Liver (tissue), 9 donors: Measurements from ENCODE around the gene CFAP251. TPM values are rescaled to one million over a fixed set of nuclear protein-coding genes. Genes with fewer than 3 reads are reported as not detected.

ENCODE experiments used
- DNase-seq: peaks from one replicate; pipeline ENCODE4 v3.0.0-alpha.2; 2017; ENCODE audit warnings: low spot score
- H3K27ac ChIP-seq, 2 donors: one replicate each; pipeline ENCODE4 v1.7.0; 2013; ENCODE audit warnings: inconsistent platforms in 2 of 2, low read length in 2 of 2, control low read depth in 1 of 2, low read depth in 1 of 2, mild to moderate bottlenecking in 1 of 2
- H3K27me3 ChIP-seq, 4 donors: one replicate each; pipeline versions ENCODE4 v1.6.1 to v1.7.0; 2013; ENCODE audit warnings: low read length in 3 of 4, inconsistent platforms in 1 of 4, mild to moderate bottlenecking in 1 of 4, moderate library complexity in 1 of 4; ENCODE audit not compliant: control insufficient read depth in 4 of 4, insufficient read depth in 4 of 4
- H3K36me3 ChIP-seq, 4 donors: one replicate each; pipeline versions ENCODE4 v1.6.1 to v1.7.0; 2013; ENCODE audit warnings: low read length in 3 of 4, mild to moderate bottlenecking in 3 of 4, low read depth in 1 of 4, moderate library complexity in 1 of 4; ENCODE audit not compliant: control insufficient read depth in 4 of 4, insufficient read depth in 3 of 4
- H3K4me1 ChIP-seq, 4 donors: one replicate each; pipeline versions ENCODE4 v1.6.1 to v1.7.0; 2013; ENCODE audit warnings: low read length in 3 of 4, mild to moderate bottlenecking in 3 of 4, moderate library complexity in 1 of 4; ENCODE audit not compliant: control insufficient read depth in 4 of 4, insufficient read depth in 4 of 4
- H3K4me3 ChIP-seq, 3 donors: one replicate each; pipeline versions ENCODE4 v1.6.1 to v1.7.0; 2013; ENCODE audit warnings: low read length in 3 of 3, control low read depth in 1 of 3, low read depth in 1 of 3, mild to moderate bottlenecking in 1 of 3
- H3K9ac ChIP-seq, 2 donors: one replicate each; pipeline ENCODE4 v1.7.0; 2013; ENCODE audit warnings: low read length in 2 of 2, mild to moderate bottlenecking in 2 of 2, moderate library complexity in 2 of 2, control low read depth in 1 of 2, low read depth in 1 of 2
- H3K9me3 ChIP-seq, 4 donors: one replicate each; pipeline versions ENCODE4 v1.6.1 to v1.7.0; 2013; ENCODE audit warnings: low read length in 3 of 4; ENCODE audit not compliant: control insufficient read depth in 4 of 4
- ATF3 ChIP-seq: IDR thresholded peaks from 2 replicates; pipeline ENCODE4 v1.6.1; 2016; ENCODE audit warnings: antibody characterized with exemption
- CTCF ChIP-seq: fragments of 150-350 bp; IDR thresholded peaks from 2 replicates; pipeline ENCODE4 v1.5.1; 2017; ENCODE audit warnings: improper control_type of control experiment, low read depth, low read length; ENCODE audit not compliant: missing input control
- FOXA2 ChIP-seq: IDR thresholded peaks from 2 replicates; pipeline ENCODE4 v1.6.1; 2016; ENCODE audit warnings: antibody characterized with exemption
- GABPA ChIP-seq, 2 donors: IDR thresholded peaks in 1 of 2; conservative IDR thresholded peaks in 1 of 2; 2 replicates each; pipeline ENCODE4 v1.6.1; 2016; ENCODE audit warnings: antibody characterized with exemption in 2 of 2, mild to moderate bottlenecking in 1 of 2, moderate library complexity in 1 of 2
- HNF4A ChIP-seq, 2 donors: conservative IDR thresholded peaks; 2 replicates each; pipeline ENCODE4 v1.6.1; 2016; ENCODE audit warnings: antibody characterized with exemption in 2 of 2, mild to moderate bottlenecking in 2 of 2
- JUND ChIP-seq, 2 donors: IDR thresholded peaks; 2 replicates each; pipeline ENCODE4 v1.6.1; 2016; ENCODE audit warnings: antibody characterized with exemption in 2 of 2
- NR2F2 ChIP-seq: IDR thresholded peaks from 2 replicates; pipeline ENCODE4 v1.6.1; 2016; ENCODE audit warnings: antibody characterized with exemption
- RAD21 ChIP-seq, 2 donors: IDR thresholded peaks; 2 replicates each; pipeline ENCODE4 v1.6.1; 2016; ENCODE audit warnings: antibody characterized with exemption in 2 of 2, mild to moderate bottlenecking in 2 of 2
- REST ChIP-seq: IDR thresholded peaks from 2 replicates; pipeline ENCODE4 v1.6.1; 2016; ENCODE audit warnings: antibody characterized with exemption, mild to moderate bottlenecking
- RXRA ChIP-seq, 2 donors: IDR thresholded peaks; 2 replicates each; pipeline ENCODE4 v1.6.1; 2017 to 2018; ENCODE audit warnings: antibody characterized with exemption in 2 of 2, mild to moderate bottlenecking in 1 of 2
- SP1 ChIP-seq: IDR thresholded peaks from 2 replicates; pipeline ENCODE4 v1.6.1; 2018; ENCODE audit warnings: antibody characterized with exemption, mild to moderate bottlenecking
- ZBTB33 ChIP-seq: IDR thresholded peaks from 2 replicates; pipeline ENCODE4 v1.6.1; 2016; ENCODE audit warnings: antibody characterized with exemption
- WGBS: extraction: QIAGEN DNeasy Blood & Tissue Kit; methylation state at CpG from one replicate; pipeline ENCODE4 v1.1.7; 2013; 5-methylcytosine and 5-hydroxymethylcytosine counted together
- polyA plus RNA-seq, 2 donors: library from polyadenylated mRNA; stranded (reverse) in 1 of 2; unstranded in 1 of 2; fragments of 200-250 nt in 1 of 2; fragments of >200 nt in 1 of 2; fragmentation: Nextera tagmentation in 1 of 2; extraction: Ambion mirVana in 1 of 2; gene quantifications; one replicate each; pipeline versions ENCODE4 v1.2.1 to v1.2.3, GENCODE V29; 2013 to 2015
- total RNA-seq, 2 donors: library from RNA; depleted of rRNA; stranded (reverse); fragments of >200 nt; gene quantifications; one replicate each; pipeline ENCODE4 v1.2.3, GENCODE V29; 2014
- donor health status: healthy.
- donor health status: healthy.
- donor health status: healthy.
- donor health status: healthy.
- donor health status: healthy.

The CFAP251 gene
- total and polyA plus RNA-seq, 4 donors, result 1.6 to 4.0 (median 2.0) TPM

- peaks cover 9 to 62% (median 36%) of the 10 kb centered on the region in 4 donors for H3K36me3 ChIP-seq
- TF ChIP-seq SP1 (no peak), ATF3 (no peak), ZBTB33 (no peak), HNF4A (conservative IDR thresholded peaks at IDR 0.05) (no peak), GABPA (IDR thresholded peaks at IDR 0.05 in 1 of 2, conservative IDR thresholded peaks at IDR 0.05 in 1 of 2) (no peak), RXRA (IDR thresholded peaks at IDR 0.05) (no peak), FOXA2 (no peak), RAD21 (IDR thresholded peaks at IDR 0.05) (no peak), REST (no peak), CTCF (no peak), JUND (IDR thresholded peaks at IDR 0.05) (no peak), NR2F2 (no peak)
- H3K9me3 ChIP-seq, result no peaks in the 10 kb centered on the region
- no peak overlapping the region for H3K27ac ChIP-seq
- H3K4me3 ChIP-seq, result no peak overlapping the region
- 96% methylated on average over 14 of the region's 14 CpGs for WGBS
- no peaks in the 10 kb centered on the region for H3K27me3 ChIP-seq
- no peak overlapping the region for H3K9ac ChIP-seq
- peaks cover 0 to 1% (median under 1%) of the 10 kb centered on the region in 4 donors for H3K4me1 ChIP-seq
- DNase-seq, result no peak
Measured at GRCh38 chr12:121899590-121899989, 18.8 kb upstream of the CFAP251 start.

GRCh38 chr12:121903202-121903601, 15.2 kb upstream of the CFAP251 start:
- 86% methylated on average over 2 of the region's 2 CpGs for WGBS
- no peak overlapping the region for H3K4me3 ChIP-seq
- no peaks in the 10 kb centered on the region for H3K27me3 ChIP-seq
- H3K27ac ChIP-seq, result no peak overlapping the region
- H3K4me1 ChIP-seq, result no peaks in the 10 kb centered on the region
- no peak overlapping the region for H3K9ac ChIP-seq
- no peak for DNase-seq
- H3K9me3 ChIP-seq, result no peaks in the 10 kb centered on the region
- H3K36me3 ChIP-seq, result peaks cover 11 to 60% (median 35%) of the 10 kb centered on the region in 4 donors
- TF ChIP-seq FOXA2 (no peak), RXRA (IDR thresholded peaks at IDR 0.05) (peak; percentile 79 to 81), HNF4A (conservative IDR thresholded peaks at IDR 0.05) (peak in 1 of 2 donors; percentile 27)
